Measurements from ENCODE around the gene PLAC8.
"Not testable (repeated sequence)": the region's sequence is repeated elsewhere in the genome, so short reads cannot be mapped to it uniquely, and the experiment has no call there.

PLAC8 gene

GRCh38 chr4:83114576-83114975 is at the start of gene PLAC8:
PLAC8 (minus strand) TSS chr4:83114729; CDS start chr4:83107921, 6,808 bp downstream.
- no peak for DNase-seq (ENCODE audit: low spot score)

GRCh38 chr4:83153417-83153816 is 38.9 kb upstream of the PLAC8 start:
- DNase-seq (ENCODE audit: low spot score): no peak

- DNase-seq (ENCODE audit: low spot score): no peak
These were observed 38.2 kb upstream of the PLAC8 start for GRCh38 chr4:83152746-83153145.

- no peak for DNase-seq (ENCODE audit: low spot score)
These were observed 37.1 kb upstream of the PLAC8 start for GRCh38 chr4:83151651-83152050.

GRCh38 chr4:83150653-83151330 is 36.3 kb upstream of the PLAC8 start:
- DNase-seq (ENCODE audit: low spot score): peak; percentile 19

GRCh38 chr4:83149865-83150652 is 35.5 kb upstream of the PLAC8 start:
- no peak for DNase-seq (ENCODE audit: low spot score)

GRCh38 chr4:83146841-83147240 is 32.3 kb upstream of the PLAC8 start:
- DNase-seq (ENCODE audit: low spot score): no peak

GRCh38 chr4:83145776-83146175 is 31.2 kb upstream of the PLAC8 start:
- not testable (repeated sequence) for DNase-seq (ENCODE audit: low spot score)

GRCh38 chr4:83139514-83140156 is 25.1 kb upstream of the PLAC8 start:
- DNase-seq (ENCODE audit: low spot score): no peak

GRCh38 chr4:83138946-83139345 is 24.4 kb upstream of the PLAC8 start:
- DNase-seq (ENCODE audit: low spot score): no peak

GRCh38 chr4:83132065-83132464 is 17.5 kb upstream of the PLAC8 start:
- no peak for DNase-seq (ENCODE audit: low spot score)

- no peak for DNase-seq (ENCODE audit: low spot score)
These were observed 14.7 kb upstream of the PLAC8 start for GRCh38 chr4:83129264-83129663.

GRCh38 chr4:83128240-83128929 is 13.9 kb upstream of the PLAC8 start:
- no peak for DNase-seq (ENCODE audit: low spot score)

- DNase-seq (ENCODE audit: low spot score): no peak
These were observed 11.2 kb upstream of the PLAC8 start for GRCh38 chr4:83125738-83126141.

GRCh38 chr4:83124111-83124780 is 9.7 kb upstream of the PLAC8 start:
- DNase-seq (ENCODE audit: low spot score): no peak

GRCh38 chr4:83121246-83121645 is 6.7 kb upstream of the PLAC8 start:
- no peak for DNase-seq (ENCODE audit: low spot score)

- no peak for DNase-seq (ENCODE audit: low spot score)
These were observed 4.3 kb upstream of the PLAC8 start for GRCh38 chr4:83118869-83119268.

GRCh38 chr4:83115656-83116285 is 1.2 kb upstream of the PLAC8 start:
- no peak for DNase-seq (ENCODE audit: low spot score)

GRCh38 chr4:83115000-83115399 is 471 bp upstream of the PLAC8 start:
- no peak for DNase-seq (ENCODE audit: low spot score)

- DNase-seq (ENCODE audit: low spot score): no peak
These were observed 1.1 kb downstream of the PLAC8 start for GRCh38 chr4:83113429-83113786.

- no peak for DNase-seq (ENCODE audit: low spot score)
These were observed 1.7 kb downstream of the PLAC8 start for GRCh38 chr4:83112678-83113428.
